Germinal center (tissue), 1 donor: ENCODE results near the gene SMNDC1.
"Not testable (repeated sequence)": the region's sequence is repeated elsewhere in the genome, so short reads cannot be mapped to it uniquely, and the experiment has no call there.

Experiments
- DNase-seq: peaks from one replicate; pipeline ENCODE4 v3.0.0; 2012; ENCODE audit warnings: mixed read lengths, low spot score

The SMNDC1 gene

GRCh38 chr10:110284262-110284661, 20.5 kb downstream of the SMNDC1 start:
- DNase-seq: no peak

- DNase-seq: peak; percentile 32
These were observed 25.2 kb downstream of the SMNDC1 start for GRCh38 chr10:110279407-110279986.

- no peak for DNase-seq
These were observed 25.9 kb downstream of the SMNDC1 start for GRCh38 chr10:110278562-110279406.

GRCh38 chr10:110277591-110277990, 27.1 kb downstream of the SMNDC1 start:
- DNase-seq: no peak

DNA sequence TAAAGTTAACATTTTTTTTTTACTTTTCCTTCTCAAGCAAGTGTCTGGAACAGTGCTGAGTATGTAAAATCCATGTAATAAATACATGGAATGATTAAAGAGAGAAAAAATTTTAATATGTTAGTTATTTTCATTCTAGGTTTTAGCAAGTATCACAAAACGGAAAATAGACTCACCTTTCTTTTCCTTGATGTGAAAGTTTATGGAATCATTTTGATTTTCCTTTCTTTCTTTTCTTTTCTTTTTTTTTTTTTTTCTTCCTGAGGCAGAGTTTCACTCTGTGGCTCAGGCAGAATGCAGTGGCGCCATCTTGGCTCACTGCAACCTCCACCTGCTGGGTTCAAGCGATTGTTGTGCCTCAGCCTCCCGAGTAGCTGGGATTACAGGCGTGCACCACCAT, 28.1 kb downstream of the SMNDC1 start:
- DNase-seq: no peak

- DNase-seq: no peak
These were observed 29.5 kb downstream of the SMNDC1 start for GRCh38 chr10:110275128-110275729.

- DNase-seq: no peak
These were observed 30.1 kb downstream of the SMNDC1 start for GRCh38 chr10:110274647-110275046.

DNA sequence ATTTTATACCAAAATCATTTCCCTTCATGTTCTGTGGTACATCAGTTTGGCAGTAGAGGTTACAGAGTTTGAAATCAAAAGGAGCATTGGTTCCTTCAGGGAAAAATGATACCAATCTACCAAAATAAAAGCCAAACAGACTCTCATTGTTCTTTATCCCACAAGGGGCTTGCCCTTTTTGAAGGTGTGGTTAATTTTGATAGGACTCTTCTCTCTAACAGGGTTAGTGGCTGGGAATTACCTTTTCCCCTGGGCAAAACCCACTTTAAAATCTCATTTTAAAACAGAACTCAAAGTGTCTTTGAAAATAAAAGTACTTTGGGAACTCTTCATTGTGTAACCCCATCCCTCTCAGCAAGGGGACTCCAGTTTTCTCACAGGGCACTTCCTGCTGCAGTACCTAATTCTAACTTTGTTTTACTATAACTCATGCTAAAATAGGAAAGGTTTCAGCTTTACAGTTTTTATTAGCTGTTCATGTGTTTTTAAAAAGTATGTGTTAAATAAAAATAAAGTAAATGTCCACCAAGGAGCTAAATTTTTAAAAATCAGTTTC, 30.6 kb downstream of the SMNDC1 start:
- no peak for DNase-seq

- no peak for DNase-seq
These were observed 31.2 kb downstream of the SMNDC1 start for GRCh38 chr10:110273474-110273873.

DNA sequence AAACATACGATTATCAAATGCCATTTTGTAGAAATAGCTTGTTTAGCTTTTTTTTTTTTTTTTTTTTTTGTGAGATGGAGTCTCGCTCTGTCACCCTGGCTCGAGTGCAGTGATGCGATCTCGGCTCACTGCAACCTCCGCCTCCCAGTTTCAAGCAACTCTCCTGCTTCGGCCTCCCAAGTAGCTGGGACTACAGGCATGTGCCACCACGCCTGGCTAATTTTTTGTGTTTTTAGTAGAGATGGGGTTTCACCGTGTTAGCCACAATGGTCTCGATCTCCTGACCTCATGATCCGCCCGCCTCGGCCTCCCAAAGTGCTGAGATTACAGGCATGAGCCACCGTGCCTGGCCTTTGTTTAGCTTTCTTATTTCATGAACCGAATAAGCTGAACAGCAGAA, 31.7 kb downstream of the SMNDC1 start:
- DNase-seq: not testable (repeated sequence)

DNA sequence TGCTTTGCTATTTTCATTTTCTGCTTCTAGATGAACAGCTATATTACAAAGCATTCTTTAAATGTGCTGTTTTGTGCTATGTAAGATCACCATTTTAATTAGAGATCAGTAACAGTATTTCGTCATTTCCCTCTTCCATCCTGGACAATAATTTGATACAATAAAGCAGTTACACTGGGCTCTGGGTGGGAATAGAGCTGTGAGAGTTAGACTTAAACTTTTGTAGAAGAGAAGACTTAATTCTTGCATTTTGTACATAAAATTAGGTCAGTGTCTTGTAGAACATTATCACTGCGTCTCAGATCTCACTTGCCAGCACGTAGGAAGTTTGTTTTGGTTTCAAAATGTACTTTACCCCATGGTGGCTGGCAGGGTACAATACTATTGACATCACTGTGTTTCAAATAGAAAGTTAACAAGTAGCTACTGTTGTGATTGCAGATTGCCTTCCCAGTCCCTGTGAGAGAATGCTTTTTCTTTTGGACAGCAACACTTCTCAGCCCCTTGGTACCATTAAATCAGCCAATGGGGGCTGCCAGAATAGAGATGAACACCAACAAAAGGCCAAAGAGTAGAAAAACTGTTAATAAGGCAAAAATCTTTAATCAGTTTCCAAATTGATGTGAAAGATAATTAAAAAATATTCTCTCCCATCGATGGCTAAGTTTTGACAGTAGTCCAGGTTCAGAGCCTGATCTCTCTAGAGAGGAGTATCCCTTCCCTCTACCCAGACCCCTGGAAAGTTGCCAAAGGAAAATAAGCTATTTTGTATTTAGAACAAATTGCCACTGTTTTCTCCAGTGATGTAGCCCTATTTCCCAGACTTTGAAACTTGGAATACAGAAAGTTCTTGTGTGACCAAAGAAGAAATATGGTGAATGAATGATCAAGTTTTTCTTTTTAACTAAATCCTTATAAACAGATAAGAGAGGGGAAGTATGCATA, 35.1 kb downstream of the SMNDC1 start:
- DNase-seq: no peak

DNA sequence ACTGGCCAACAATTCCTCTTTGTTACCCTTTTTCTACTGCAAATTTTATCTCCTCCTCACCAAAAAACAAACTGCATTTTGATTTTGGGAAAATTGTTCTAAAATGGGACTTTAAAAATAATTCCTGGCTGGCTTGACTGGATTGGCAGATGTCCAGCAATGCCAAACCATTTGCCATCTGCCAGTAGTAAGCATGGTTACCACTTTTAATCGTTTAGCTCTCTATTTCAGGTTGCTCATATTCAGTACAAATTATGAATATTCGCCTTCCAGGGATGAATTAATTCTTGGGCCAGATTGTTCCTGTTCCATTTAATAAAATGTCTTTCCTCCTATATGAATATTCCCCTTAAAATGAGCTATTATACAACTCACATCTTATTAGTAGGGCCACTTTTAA, 35.7 kb downstream of the SMNDC1 start:
- no peak for DNase-seq

DNA sequence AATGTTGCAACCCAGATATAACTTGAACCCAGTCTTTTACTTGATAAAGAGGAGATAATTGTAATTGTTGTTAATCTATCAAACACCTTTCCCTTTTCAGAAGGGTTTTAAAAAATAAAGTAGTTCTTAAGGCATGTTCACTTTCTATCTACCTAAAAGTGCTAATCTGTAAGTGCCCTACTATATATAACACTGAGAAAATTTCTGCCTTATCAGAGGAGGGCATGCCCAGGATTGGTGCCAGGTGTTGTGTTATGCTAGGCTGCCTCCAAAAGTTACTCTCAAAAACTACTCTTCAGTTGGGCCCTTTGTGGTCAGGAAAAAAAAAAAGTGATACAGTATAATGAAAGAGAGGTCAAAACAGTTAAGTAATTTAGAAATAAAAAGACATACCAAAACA, 36.3 kb downstream of the SMNDC1 start:
- DNase-seq: no peak

DNA sequence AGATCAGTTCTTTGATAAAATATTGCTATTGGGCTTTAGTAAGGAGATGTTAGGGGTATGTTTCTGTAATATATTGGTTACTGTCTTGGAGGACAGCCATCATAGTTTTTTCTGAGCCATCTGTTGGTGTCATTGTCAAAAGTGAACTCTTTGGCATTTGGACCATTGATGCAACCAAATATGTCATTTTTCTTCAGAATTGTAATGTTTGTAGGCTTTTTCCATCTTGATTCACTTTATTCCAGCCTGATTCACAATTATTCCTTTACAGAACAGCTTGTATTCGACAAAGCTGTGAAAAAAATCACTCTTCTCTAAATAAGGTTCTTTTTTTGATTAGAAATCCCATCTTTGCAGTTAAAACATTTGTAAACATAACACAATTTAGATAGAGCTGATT, 37.4 kb downstream of the SMNDC1 start:
- no peak for DNase-seq

GRCh38 chr10:110265573-110266193, 39.0 kb downstream of the SMNDC1 start:
- no peak for DNase-seq

GRCh38 chr10:110263164-110263563, 41.6 kb downstream of the SMNDC1 start:
- DNase-seq: no peak

DNA sequence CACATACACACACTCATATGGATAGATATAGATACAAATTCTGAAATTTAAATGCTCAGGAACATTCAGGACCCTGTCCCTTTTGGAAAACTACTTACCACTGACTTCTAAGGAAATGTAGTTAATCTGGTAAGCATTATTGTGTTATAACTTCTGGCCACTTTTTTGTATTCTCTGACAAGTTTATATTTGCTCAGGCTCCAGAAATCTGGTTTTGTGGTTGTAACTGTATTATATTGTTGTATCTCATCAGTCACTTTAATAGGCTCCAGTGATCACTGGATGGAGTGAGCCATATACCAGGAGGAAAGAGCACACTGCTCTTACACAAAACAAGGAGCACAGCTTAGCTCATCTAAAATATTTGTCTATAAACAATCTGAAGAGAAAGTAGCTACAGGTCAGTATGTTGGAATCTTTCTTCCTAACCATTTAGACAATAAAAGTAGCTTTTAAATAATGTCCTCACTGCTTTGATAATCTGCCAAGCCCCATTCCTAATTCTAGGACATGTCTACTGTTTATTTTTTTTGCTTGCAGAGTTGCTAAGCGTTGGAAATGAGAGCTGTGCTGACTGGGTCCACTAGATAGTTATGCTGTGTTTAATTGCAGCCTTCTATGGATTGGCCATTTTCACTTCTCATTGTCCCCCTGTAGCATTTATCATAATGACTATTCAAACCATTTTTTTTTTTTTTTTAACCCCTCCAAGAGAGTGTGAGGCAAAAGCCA, 43.8 kb downstream of the SMNDC1 start:
- no peak for DNase-seq

DNA sequence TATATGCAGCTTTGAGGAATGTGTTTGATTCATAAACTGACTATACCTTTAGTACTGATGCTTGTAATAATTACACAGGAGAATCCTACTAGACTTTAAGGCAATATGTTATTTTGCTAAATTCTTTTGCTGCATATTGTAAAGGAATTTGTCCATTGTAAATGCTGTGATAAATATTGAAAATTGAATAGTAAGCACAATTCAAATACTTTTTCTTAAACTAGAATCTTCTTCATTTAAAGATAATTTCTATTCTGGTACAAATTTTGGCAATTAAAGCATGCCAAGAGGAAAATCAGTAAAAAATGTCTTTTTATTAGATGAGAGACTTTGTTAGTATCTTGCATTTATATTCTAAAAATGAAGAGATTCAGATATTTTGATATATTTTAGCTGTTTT, 45.4 kb downstream of the SMNDC1 start:
- DNase-seq: no peak

GRCh38 chr10:110258542-110258941, 46.2 kb downstream of the SMNDC1 start:
- DNase-seq: no peak

DNA sequence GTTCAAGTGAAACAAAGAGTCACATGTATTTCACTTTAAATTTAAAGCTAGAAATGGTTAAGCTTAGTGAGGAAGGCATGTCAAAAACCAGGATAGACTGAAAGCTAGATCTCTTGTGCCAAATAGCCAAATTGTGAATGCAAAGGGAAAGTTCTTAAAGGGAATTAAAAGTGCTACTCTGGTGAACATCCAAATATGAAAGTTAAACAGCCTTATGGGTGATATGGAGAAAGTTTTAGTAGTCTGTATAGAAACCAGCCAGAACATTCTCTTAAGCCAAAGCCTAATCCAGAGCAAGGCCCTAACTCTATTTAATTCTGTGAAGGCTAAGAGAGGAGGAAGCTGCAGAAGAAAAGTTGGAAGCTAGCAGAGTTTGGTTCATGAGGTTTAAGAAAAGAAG, 50.3 kb downstream of the SMNDC1 start:
- DNase-seq: no peak

DNA sequence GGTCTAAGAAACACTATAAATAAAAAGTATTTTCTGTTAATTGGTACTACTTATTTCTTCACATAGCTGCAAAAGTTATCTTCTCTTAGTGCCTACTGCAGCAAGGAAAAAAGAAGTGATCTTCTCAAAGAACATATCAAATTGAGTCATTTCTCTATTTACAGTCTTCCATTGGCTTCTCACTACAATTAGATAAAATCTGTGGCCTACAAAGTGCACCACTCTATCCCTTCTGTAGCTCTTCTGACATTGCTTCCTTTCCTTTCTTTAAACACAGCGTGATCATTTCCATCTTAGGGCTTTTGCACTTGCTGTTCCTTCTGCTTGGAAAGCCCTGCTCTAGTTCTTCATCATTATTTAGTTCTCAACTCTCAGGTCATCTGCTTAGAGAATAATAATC, 52.6 kb downstream of the SMNDC1 start:
- no peak for DNase-seq
